ENCODE results near the gene TMEM208.

Gene TMEM208

GRCh38 chr16:67191995-67192681, 34.8 kb upstream of the TMEM208 start, which contains the start of gene E2F4:
TSS of gene E2F4 (plus strand) at chr16:67192155. CDS start at chr16:67192228, 73 bp downstream.
- peak; percentile 86 for DNase-seq

DNA sequence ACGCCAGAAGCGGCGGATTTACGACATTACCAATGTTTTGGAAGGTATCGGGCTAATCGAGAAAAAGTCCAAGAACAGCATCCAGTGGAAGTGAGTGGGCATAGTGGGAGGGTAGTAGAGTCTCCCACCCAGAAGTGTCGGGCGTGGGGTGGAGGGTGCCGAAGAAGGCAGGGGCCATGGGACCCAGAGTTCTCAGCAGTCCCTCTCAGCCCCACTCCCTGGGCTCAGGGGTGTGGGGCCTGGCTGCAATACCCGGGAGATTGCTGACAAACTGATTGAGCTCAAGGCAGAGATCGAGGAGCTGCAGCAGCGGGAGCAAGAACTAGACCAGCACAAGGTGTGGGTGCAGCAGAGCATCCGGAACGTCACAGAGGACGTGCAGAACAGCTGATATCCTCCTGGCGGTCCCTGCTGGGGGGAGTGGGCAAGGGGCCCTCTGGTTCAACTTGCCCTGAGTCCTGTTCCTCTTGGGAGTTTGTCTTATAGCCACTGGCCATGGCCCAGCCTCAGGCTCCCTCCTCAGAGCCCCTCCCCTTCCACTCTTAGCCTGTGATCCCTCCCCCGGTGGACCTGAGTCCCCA, 34.1 kb upstream of the TMEM208 start:
- DNase-seq: no peak

DNA sequence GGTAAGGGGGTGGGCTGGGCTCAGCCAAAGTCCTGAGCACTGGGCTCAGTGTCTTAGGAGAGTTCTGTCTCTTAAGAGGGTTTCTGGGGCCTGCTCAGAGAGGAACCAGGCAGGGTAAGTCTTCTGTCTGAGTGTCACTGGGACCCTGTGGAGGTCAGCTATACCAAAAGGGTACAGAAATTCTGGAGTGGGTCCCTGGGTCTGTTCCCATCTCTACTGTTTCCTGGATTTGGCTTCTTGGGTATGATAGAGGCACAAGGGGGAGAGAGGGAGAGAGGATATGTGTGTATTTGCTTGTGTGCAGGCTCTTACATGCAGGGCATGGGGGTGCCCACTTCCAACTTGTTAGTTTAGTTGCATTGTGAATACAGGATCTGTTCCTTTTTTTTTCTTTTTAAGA, 33.4 kb upstream of the TMEM208 start:
- DNase-seq: no peak

- DNase-seq: no peak
Measured at GRCh38 chr16:67194260-67194659, 32.7 kb upstream of the TMEM208 start.

DNA sequence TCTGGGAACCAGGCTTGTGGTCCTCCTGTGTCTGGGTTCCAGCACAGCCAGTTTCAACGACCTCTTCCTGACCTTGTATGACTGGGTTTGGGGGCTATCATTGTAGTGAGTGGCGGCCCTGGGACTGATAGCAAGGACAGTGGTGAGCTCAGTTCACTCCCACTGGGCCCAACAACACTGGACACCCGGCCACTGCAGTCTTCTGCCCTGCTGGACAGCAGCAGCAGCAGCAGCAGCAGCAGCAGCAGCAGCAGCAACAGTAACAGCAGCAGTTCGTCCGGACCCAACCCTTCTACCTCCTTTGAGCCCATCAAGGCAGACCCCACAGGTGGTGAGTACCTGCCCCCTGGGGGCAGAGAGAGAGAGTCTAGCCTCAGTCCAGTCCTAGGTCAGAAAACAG, 31.3 kb upstream of the TMEM208 start:
- no peak for DNase-seq

DNA sequence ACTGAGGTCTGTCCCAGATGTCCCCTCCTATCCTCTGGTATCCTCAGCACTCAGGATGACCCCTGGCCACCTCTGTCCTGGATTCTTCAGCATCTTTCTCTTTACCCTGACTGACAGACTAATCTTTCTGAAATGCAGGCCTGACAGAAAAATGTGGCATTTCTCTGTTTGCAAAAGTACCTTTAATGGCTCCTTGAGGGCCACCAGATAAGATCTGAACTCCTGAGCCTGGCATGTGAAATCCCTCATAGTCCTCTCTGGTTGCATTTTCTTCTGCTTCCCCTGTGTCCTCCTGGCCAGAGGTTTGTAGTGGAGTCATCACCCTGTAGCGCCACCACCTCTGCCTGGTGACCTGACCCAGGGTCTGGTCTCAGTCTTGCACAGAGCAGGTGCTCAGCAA, 30.0 kb upstream of the TMEM208 start:
- DNase-seq: no peak

- no peak for DNase-seq
Measured at GRCh38 chr16:67197704-67198103, 29.2 kb upstream of the TMEM208 start.

DNA sequence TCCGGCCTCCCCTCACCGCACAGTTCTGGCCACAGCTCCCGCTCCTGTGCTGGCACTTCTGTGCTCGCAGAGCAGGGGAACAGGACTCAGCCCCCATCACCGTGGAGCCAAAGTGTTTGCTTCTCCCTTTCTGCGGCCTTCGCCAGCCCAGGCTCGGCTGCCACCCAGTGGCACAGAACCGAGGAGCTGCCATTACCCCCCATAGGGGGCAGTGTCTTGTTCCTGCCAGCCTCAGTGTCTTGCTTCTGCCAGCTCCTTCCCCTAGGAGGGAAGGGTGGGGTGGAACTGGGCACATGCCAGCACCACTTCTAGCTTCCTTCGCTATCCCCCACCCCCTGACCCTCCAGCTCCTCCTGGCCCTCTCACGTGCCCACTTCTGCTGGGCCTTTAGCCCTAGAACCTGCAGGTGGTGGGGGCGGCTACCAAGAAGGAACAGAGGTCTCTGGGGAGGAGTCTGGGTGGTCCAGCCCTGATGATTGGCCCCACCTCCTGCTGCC, 28.6 kb upstream of the TMEM208 start:
- DNase-seq: peak; percentile 32

DNA sequence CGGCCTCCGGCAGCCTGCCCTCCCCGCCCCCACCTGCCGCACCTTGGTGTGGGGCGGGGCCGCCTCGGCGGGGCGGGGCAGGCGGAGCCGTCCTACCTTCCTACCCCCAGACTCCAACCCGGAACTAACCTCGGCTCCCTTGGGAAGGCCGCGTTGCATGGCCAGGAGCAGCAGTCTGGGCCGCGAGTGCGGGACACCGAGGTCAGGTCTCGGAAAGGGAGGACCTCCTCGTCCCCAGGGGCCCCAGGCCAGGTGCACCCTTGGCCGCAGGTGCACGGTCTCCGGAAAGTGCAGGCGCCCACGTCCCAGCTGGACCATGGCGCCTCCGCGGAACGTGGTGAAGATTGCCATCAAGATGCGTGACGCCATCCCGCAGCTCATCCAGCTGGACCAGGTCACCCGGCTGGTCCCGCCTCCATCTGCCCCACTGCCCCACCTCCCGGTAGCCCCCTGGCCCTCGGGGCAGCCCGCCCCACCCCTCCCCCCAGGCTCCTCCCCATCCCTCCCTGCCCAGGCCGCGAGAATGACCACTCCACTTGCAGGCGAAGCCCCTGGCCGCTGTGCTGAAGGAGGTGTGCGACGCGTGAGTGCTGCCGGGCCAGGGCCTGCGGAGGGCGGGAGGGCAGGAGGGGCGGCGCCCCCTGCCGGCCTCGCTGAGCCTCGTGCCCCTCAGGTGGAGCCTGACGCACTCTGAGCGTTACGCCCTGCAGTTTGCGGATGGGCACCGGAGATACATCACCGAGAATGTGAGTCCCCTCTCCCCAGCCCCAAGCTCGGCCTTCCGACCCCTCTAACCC, 27.7 kb upstream of the TMEM208 start, which contains the start of gene ELMO3:
TSS of gene ELMO3 (plus strand) at position 121 of the 797 bp plus-strand sequence. CDS start at position 317, 196 bp downstream.
- no peak for DNase-seq

DNA sequence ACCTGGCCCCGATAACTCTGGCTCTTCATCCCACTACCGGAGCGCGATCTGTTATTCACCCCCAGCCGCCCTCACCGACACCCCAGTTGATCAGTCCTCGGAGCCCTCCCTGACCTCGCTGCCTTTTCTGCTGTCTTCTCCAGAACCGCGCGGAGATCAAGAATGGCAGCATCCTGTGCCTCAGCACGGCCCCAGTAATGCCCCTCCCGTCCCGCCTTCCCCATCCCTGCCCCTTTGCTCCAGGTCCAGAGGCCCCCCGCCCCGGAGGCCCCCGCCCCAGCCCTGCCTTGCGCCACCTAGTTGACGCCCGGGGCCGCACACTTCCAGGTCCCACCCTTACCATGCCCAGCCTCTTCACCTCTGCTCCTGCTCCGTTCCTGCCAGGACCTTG, 27.1 kb upstream of the TMEM208 start:
- no peak for DNase-seq

DNA sequence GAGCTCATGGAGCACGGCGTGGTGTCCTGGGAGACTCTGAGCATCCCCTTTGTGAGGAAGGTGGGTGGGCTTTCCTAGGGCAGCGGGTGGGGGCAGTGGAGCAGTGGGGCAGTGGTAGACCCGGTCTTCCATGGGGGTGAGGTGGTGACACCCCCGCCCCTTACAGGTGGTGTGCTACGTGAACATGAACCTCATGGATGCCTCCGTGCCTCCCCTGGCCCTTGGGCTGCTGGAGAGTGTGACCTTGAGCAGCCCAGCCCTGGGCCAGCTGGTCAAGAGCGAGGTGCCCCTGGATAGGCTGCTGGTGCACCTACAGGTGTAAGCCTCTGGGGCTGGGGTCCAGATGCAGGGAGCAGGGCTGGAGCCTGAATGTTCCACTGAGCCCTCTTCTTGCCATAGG, 26.4 kb upstream of the TMEM208 start:
- no peak for DNase-seq

GRCh38 chr16:67201411-67202345, 25.3 kb upstream of the TMEM208 start:
- DNase-seq: no peak

- DNase-seq: no peak
Measured at GRCh38 chr16:67202426-67202825, 24.5 kb upstream of the TMEM208 start.

- DNase-seq: no peak
Measured at GRCh38 chr16:67202956-67203493, 23.9 kb upstream of the TMEM208 start.

GRCh38 chr16:67204076-67204475, 22.9 kb upstream of the TMEM208 start:
- DNase-seq: no peak

GRCh38 chr16:67206129-67206837, 20.6 kb upstream of the TMEM208 start:
- no peak for DNase-seq

DNA sequence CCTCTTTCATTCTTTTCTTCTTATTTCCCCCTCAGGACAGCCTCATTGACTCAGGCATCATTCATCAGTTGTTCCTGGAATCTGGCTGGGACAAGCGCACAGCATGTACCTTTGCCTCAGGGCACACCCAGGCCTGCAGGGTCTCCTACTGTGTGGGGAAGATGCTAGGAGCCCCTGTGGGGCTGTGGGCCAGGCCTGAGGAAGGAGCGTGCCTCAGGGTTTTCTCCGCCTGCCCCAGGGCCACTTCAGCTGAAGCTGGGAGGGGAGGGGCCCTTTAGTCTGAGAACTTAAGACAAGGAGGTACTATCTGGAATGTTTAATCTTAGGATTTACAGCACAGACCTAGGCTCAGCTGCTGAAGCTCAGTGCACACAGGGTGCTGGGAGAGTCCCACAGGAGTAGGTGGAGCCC, 20.1 kb upstream of the TMEM208 start:
- no peak for DNase-seq

DNA sequence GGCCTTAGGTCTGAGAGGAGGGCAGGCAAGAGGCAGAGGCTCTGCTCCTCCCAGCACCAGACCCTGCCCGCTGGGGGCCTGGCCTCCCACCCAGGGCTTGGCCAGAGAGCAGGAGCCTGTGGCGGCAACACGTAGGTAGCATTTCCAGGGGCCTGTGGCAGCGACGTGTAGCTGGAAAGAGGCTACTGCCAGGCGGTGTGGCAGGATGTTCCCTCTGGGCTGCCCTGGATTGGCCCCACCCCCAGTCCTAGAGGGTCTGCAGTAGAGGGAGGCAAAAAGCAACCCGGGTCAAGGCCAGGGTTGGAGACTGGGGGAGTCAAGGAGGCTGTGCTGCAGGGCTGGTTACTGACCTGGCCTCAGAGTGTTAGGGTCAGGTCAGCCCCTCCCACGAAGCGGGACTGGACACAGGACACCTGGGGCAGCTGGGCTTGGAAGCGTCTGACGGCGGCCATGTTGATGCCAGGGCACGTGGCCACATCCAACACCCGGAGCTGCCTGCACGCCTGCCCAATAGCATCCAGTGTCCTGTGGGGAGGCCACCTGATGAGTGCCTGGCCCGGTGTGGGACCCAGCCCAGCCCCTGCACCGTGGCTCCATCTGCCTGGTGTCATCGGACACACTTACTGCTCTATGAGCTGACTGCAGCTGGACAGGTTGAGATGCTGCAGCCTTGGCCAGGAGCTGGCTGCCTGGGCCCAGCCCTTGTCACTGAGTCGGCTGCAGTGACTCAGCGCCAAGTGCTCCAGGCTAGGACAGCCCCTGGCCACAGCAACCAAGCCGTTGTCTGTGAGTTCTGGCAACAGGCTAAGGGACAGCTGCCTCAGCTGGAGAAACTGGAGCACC, 19.5 kb upstream of the TMEM208 start:
- no peak for DNase-seq

- DNase-seq: no peak
Measured at GRCh38 chr16:67208154-67208896, 18.6 kb upstream of the TMEM208 start.

DNA sequence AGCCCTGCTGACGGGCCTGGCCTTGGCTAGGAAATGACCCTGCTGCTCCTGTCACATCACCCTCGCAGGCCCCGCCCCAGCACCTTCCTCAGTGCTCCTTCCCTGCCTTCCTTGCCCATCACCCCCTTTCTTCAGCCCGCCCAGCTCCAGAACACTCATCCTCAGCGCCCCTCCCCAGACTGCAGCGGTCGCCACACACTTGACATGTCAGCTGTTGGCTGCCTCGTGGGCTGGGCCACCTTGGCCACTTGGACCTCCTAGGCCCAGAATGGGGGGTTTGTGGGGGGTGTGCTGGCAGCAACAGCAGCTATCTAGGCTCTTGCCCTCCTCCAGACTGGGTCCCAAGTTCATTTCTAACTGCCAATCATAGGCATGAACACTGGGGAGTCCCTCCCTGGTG, 17.4 kb upstream of the TMEM208 start:
- DNase-seq: no peak
